WTC11 (cell line): Measurements from ENCODE around the gene ANKRD65. TPM values are rescaled to one million over a fixed set of nuclear protein-coding genes. Genes with fewer than 3 reads are reported as not detected.
A peak's percentile ranks its signal among the peaks of the same experiment; 100 is the strongest.

Experiments
- ATAC-seq: fragments of 200-7000 bp; cut with Tn5 transposase; 2 replicates; pipeline ENCODE4 v1.10.0; 2021; ENCODE audit warnings: mild to moderate bottlenecking, moderate library complexity
- CTCF ChIA-PET: fragments of 300-600 bp; sonication (Branson Sonifier 250); formaldehyde crosslinking; loops from one replicate; lab custom pipeline; 2021; ENCODE audit warnings: antibody characterized with exemption; lab: Charles Lee
- POLR2A ChIA-PET: fragments of 350-600 bp; sonication (Branson Sonifier 250); formaldehyde crosslinking; loops from one replicate; lab custom pipeline; 2021; ENCODE audit warnings: antibody characterized with exemption; lab: Charles Lee
- DNase-seq: peaks from one replicate; pipeline ENCODE4 v3.0.0; 2021; ENCODE audit warnings: low spot score
- H3K27ac Mint-ChIP-seq: 2 replicates; pipeline ENCODE4 v1.8.0; 2021; ENCODE audit warnings: mixed read lengths
- H3K27me3 Mint-ChIP-seq: 2 replicates; pipeline ENCODE4 v1.8.0; 2021; ENCODE audit warnings: low read depth, mild to moderate bottlenecking, moderate library complexity, mixed read lengths
- H3K36me3 Mint-ChIP-seq: 2 replicates; pipeline ENCODE4 v1.8.0; 2021; ENCODE audit warnings: mixed read lengths
- H3K4me1 Mint-ChIP-seq: 2 replicates; pipeline ENCODE4 v1.8.0; 2022; ENCODE audit warnings: mixed read lengths
- H3K4me3 Mint-ChIP-seq: 2 replicates; pipeline ENCODE4 v1.8.0; 2021; ENCODE audit warnings: mild to moderate bottlenecking, moderate library complexity, mixed read lengths
- H3K9me3 Mint-ChIP-seq: 2 replicates; pipeline ENCODE4 v1.8.0; 2021; ENCODE audit warnings: mixed read lengths
- AFF4 ChIP-seq: sonication (generic); formaldehyde crosslinking; IDR thresholded peaks from 2 replicates; pipeline ENCODE4 v1.8.1; 2023; ENCODE audit warnings: mild to moderate bottlenecking, missing genetic modification reagents, borderline replicate concordance
- CREM ChIP-seq: sonication (generic); formaldehyde crosslinking; IDR thresholded peaks from 2 replicates; pipeline ENCODE4 v1.8.1; 2022; ENCODE audit warnings: mild to moderate bottlenecking, missing genetic modification reagents, moderate library complexity
- E2F4 ChIP-seq: sonication (generic); formaldehyde crosslinking; IDR thresholded peaks from 2 replicates; pipeline ENCODE4 v1.8.1; 2022; ENCODE audit warnings: low read depth, mild to moderate bottlenecking, moderate library complexity, missing genetic modification reagents, borderline replicate concordance
- E2F5 ChIP-seq: sonication (generic); formaldehyde crosslinking; IDR thresholded peaks from 2 replicates; pipeline ENCODE4 v1.8.1; 2022; ENCODE audit warnings: mild to moderate bottlenecking, moderate library complexity, missing genetic modification reagents
- ELF4 ChIP-seq: sonication (generic); formaldehyde crosslinking; IDR thresholded peaks from 2 replicates; pipeline ENCODE4 v1.8.1; 2022; ENCODE audit warnings: low read depth, mild to moderate bottlenecking, moderate library complexity, missing genetic modification reagents
- FOXK1 ChIP-seq: sonication (generic); formaldehyde crosslinking; IDR thresholded peaks from 2 replicates; pipeline ENCODE4 v1.8.0; 2022; ENCODE audit warnings: mild to moderate bottlenecking, moderate library complexity, missing genetic modification reagents
- FOXP1 ChIP-seq: sonication (generic); formaldehyde crosslinking; IDR thresholded peaks from 2 replicates; pipeline ENCODE4 v1.8.0; 2022; ENCODE audit warnings: missing genetic modification reagents, mild to moderate bottlenecking, moderate library complexity, borderline replicate concordance
- HMGXB4 ChIP-seq: sonication (generic); formaldehyde crosslinking; IDR thresholded peaks from 2 replicates; pipeline ENCODE4 v1.8.1; 2023; ENCODE audit warnings: mild to moderate bottlenecking, moderate library complexity, missing genetic modification reagents
- IRF1 ChIP-seq: sonication (generic); formaldehyde crosslinking; IDR thresholded peaks from 2 replicates; pipeline ENCODE4 v1.8.0; 2023; ENCODE audit warnings: missing genetic modification reagents
- JUN ChIP-seq: sonication (generic); formaldehyde crosslinking; IDR thresholded peaks from 2 replicates; pipeline ENCODE4 v1.8.0; 2023; ENCODE audit warnings: mild to moderate bottlenecking, missing genetic modification reagents
- KAT7 ChIP-seq: sonication (generic); formaldehyde crosslinking; IDR thresholded peaks from 2 replicates; pipeline ENCODE4 v1.8.1; 2023; ENCODE audit warnings: missing genetic modification reagents, mild to moderate bottlenecking, borderline replicate concordance
- MAX ChIP-seq: sonication (generic); formaldehyde crosslinking; IDR thresholded peaks from 2 replicates; pipeline ENCODE4 v1.8.0; 2022; ENCODE audit warnings: mild to moderate bottlenecking, missing genetic modification reagents
- NFATC4 ChIP-seq: fragments of 250-450 bp; sonication (Bioruptor Pico); IDR thresholded peaks from 2 replicates; pipeline ENCODE4 v1.9.0; 2021; ENCODE audit warnings: mild to moderate bottlenecking
- PRRX2 ChIP-seq: fragments of 250-450 bp; sonication (Bioruptor Pico); IDR thresholded peaks from 2 replicates; pipeline ENCODE4 v1.8.0; 2021; ENCODE audit warnings: mild to moderate bottlenecking
- RELA ChIP-seq: sonication (generic); formaldehyde crosslinking; IDR thresholded peaks from 2 replicates; pipeline ENCODE4 v1.8.1; 2022; ENCODE audit warnings: missing genetic modification reagents, mild to moderate bottlenecking, borderline replicate concordance
- SOX15 ChIP-seq: fragments of 250-450 bp; sonication (Bioruptor Pico); IDR thresholded peaks from 2 replicates; pipeline ENCODE4 v1.9.0; 2021; ENCODE audit warnings: mild to moderate bottlenecking
- TEAD1 ChIP-seq: sonication (generic); formaldehyde crosslinking; IDR thresholded peaks from 2 replicates; pipeline ENCODE4 v1.8.0; 2022; ENCODE audit warnings: mild to moderate bottlenecking, missing genetic modification reagents
- TP53 ChIP-seq: sonication (generic); formaldehyde crosslinking; IDR thresholded peaks from 2 replicates; pipeline ENCODE4 v1.8.1; 2023; ENCODE audit warnings: mild to moderate bottlenecking, missing genetic modification reagents
- USF2 ChIP-seq: sonication (generic); formaldehyde crosslinking; IDR thresholded peaks from 2 replicates; pipeline ENCODE4 v1.8.1; 2023; ENCODE audit warnings: mild to moderate bottlenecking, missing genetic modification reagents, moderate library complexity
- ZNF219 ChIP-seq: sonication (generic); formaldehyde crosslinking; IDR thresholded peaks from 2 replicates; pipeline ENCODE4 v1.8.0; 2023; ENCODE audit warnings: missing genetic modification reagents, mild to moderate bottlenecking, borderline replicate concordance
- ZNF232 ChIP-seq: sonication (generic); formaldehyde crosslinking; IDR thresholded peaks from 2 replicates; pipeline ENCODE4 v1.8.0; 2022; ENCODE audit warnings: mild to moderate bottlenecking, missing genetic modification reagents
- ZNF263 ChIP-seq: sonication (generic); formaldehyde crosslinking; IDR thresholded peaks from 2 replicates; pipeline ENCODE4 v1.8.1; 2022; ENCODE audit warnings: low read depth, mild to moderate bottlenecking, moderate library complexity, missing genetic modification reagents
- ZNF317 ChIP-seq: sonication (generic); formaldehyde crosslinking; IDR thresholded peaks from 2 replicates; pipeline ENCODE4 v1.8.1; 2023; ENCODE audit warnings: low read depth, mild to moderate bottlenecking, moderate library complexity, missing genetic modification reagents, borderline replicate concordance
- total RNA-seq: library from RNA; stranded (reverse); gene quantifications from 3 replicates; pipeline ENCODE4 v1.2.3, GENCODE V29; 2021

The ANKRD65 gene
- total RNA-seq, 1 experiment from 2014 or later, result 1.9 TPM

- no peak for TF ChIP-seq IRF1 (CRISPR knock-in tag)
- TF ChIP-seq TP53 (CRISPR knock-in tag), result no peak
- no peak for TF ChIP-seq FOXP1 (CRISPR knock-in tag)
- no peak for TF ChIP-seq RELA (CRISPR knock-in tag)
- no peak for TF ChIP-seq ELF4 (CRISPR knock-in tag)
- TF ChIP-seq KAT7, result no peak
- no peak for TF ChIP-seq ZNF232 (CRISPR knock-in tag)
Measured at GRCh38 chr1:1427820-1428148, 6.7 kb upstream of the ANKRD65 start (continued).

- no peaks in the 10 kb centered on the region for H3K27me3 Mint-ChIP-seq
- DNase-seq, result peak; percentile 48
- no peak for TF ChIP-seq FOXK1 (CRISPR knock-in tag)
- no peak for TF ChIP-seq ZNF219 (CRISPR knock-in tag)
- no peak for TF ChIP-seq USF2
- no peak for TF ChIP-seq MAX (CRISPR knock-in tag)
- no peak for TF ChIP-seq TEAD1 (CRISPR knock-in tag)
- TF ChIP-seq NFATC4 (CRISPR knock-in tag), result no peak
- TF ChIP-seq ZNF263 (CRISPR knock-in tag), result no peak
- TF ChIP-seq ELF4 (CRISPR knock-in tag), result no peak
- TF ChIP-seq E2F5 (CRISPR knock-in tag), result no peak
- no peak for TF ChIP-seq E2F4 (CRISPR knock-in tag)
- H3K9me3 Mint-ChIP-seq, result no peaks in the 10 kb centered on the region
- POLR2A ChIA-PET, result interaction anchor here (1.3 kb wide), 1 partner anchor 20 kb away, joined by 3 read pairs; no protein-coding TSS in a partner anchor
- H3K36me3 Mint-ChIP-seq, result no peaks in the 10 kb centered on the region
- no peak overlapping the region for H3K4me3 Mint-ChIP-seq
- no peak overlapping the region for H3K27ac Mint-ChIP-seq
- CTCF ChIA-PET, result no interaction called here
- no peak for ATAC-seq
- H3K4me1 Mint-ChIP-seq, result peaks cover 38% of the 10 kb centered on the region
Measured at GRCh38 chr1:1427106-1427819, 6.2 kb upstream of the ANKRD65 start.

GRCh38 chr1:1426496-1427105, 5.5 kb upstream of the ANKRD65 start:
- Mint-ChIP-seq H3K36me3 (no peaks in the 10 kb centered on the region), H3K9me3 (no peaks in the 10 kb centered on the region), H3K27ac (no peak overlapping the region), H3K4me3 (peak overlapping the region; percentile 60), H3K4me1 (peaks cover 40% of the 10 kb centered on the region), H3K27me3 (no peaks in the 10 kb centered on the region)
- peak; percentile 18 for DNase-seq
- ATAC-seq, result peak; percentile 8
- POLR2A ChIA-PET, result interaction anchor here (1.3 kb wide), 1 partner anchor 19 kb away, joined by 3 read pairs; no protein-coding TSS in a partner anchor
- CTCF ChIA-PET, result interaction anchor here (1.2 to 1.8 kb wide), 3 partner anchors 14 to 363 kb away, joined by 3 to 7 read pairs (median 4); no protein-coding TSS in a partner anchor
- TF ChIP-seq NFATC4 (CRISPR knock-in tag) (no peak), CREM (CRISPR knock-in tag) (no peak), SOX15 (CRISPR knock-in tag) (no peak), HMGXB4 (no peak), ZNF317 (no peak), ZNF219 (CRISPR knock-in tag) (no peak), AFF4 (CRISPR knock-in tag) (no peak), PRRX2 (CRISPR knock-in tag) (no peak), JUN (CRISPR knock-in tag) (no peak)
